ENCODE results near the gene ZNF646.

ZNF646 gene

DNA sequence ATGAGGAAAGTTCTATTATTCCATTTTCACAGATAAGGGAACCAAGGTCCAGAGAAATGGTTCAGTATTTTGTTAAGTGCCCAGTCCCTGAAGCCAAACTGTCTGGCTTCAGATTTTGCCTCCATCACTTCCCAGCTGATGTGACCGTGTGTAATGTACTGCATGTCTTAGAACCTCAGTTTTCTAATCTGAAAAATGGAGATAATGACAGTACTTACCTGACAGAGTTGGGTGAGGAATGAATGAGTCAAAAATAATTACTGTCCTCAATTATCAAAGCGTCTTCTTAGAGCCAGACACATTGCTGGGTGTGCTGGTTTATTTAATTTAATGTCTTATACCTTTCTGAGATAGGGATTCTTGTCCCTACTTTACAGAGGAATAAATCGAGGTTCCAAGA is 6.9 kb upstream of the ZNF646 start:
- DNase-seq = no peak

DNA sequence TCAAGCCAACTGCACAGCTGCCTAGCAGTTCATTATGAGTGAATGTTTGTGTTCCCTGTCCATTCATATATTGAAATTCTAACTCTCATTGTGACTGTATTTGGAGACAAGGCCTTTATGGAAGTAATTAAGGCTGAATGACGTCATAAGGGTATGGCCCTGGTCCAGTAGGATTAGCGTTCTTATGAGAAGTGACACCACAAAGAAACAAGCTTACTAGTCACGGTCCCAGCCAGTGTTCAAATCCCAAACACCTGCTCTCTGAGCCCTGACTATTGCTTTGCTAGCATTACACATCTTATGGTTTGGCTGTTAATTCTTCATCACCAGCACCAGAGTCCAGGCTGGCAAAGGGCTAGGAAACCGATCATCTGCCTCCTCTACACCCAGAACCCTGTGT is 2.4 kb upstream of the ZNF646 start:
- DNase-seq = no peak

DNA sequence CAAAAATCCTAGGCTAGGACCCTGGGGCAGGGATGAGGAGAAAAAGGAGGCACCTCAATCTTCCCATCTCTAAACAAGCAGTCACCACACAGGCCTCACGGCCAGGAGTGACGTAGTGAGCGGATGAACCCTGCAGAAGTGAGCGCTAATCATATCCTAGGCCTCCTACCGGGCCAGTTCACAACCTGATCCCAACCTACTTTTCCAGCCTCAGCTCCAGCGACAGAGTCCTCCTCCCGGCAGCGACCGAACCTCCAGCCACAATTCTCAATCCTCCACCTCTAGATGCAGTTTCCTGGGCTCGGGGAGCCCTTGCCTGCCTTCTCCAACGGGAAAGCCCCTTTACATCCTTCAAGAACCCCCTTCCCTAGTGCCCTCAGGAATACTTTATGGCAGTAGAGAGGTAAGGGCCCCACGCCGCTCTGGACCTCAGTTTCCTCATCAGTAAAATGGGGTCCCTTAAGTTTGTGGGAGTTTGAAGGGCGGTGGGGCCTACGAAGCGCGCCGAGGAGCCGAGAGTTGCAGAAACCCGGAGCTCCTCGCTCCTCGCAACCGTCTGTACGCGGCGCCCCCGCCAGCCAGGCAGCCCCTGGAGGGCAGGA is 1.6 kb upstream of the ZNF646 start:
- DNase-seq = peak; percentile 37

DNA sequence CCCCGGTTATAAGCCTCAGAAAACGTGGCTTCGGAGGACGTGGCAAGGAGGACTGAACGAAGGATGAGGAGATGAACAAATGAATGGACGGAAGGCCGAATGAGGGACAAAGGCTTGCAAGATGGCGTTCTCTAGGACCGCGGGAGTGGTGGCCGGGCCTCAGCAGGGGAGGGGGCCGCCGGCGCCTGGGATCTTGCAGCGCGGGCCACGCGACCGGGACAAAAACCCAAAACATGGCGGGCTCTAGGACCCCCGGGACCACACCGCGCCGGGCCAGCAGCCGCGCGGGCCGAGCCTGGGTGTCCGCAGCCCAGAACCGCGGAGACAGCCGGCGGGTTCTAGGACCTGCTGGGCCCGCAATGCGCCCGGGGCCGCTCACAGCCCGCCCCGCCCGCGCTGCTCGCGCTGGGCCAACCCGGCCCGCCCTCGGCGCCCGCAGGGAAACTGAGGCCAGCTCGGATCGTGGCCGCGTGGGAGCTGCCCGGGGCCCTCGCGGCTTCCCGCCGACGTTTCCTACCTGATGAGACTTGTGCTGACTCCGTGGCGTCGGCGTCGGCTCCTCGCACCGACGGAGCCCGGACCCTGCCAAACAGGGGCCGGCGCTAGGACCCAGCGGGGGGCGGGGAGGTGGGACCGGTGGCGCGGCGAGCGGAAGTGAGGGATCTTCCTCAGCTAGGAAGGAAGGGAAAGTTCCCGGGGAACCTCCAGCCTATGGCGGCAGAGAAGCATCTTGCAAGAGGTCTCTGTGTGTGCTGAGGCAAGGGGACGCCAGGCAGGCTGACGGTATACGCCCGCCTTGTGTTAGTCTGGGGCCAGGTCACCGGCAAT is 866 bp upstream of the ZNF646 start:
- peak; percentile 87 for DNase-seq

DNA sequence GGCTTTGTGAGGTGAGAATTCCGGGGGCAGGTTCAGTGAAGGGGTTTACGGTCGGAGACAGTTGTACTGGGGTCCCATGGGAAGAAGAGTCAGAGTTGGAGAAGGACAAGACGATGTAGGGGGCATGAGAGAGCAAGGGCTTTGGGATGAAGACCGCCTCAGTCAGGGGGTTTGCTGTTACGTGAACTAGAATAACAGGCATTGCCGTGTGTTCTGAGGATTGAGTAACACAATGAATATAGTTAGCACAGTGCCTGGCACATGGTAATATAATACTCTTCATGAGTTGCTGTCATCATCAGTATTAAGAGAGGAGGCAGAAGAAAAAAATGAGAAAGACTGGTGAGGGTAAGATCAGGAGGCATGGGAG is 577 bp downstream of the ZNF646 start:
- no peak for DNase-seq

DNA sequence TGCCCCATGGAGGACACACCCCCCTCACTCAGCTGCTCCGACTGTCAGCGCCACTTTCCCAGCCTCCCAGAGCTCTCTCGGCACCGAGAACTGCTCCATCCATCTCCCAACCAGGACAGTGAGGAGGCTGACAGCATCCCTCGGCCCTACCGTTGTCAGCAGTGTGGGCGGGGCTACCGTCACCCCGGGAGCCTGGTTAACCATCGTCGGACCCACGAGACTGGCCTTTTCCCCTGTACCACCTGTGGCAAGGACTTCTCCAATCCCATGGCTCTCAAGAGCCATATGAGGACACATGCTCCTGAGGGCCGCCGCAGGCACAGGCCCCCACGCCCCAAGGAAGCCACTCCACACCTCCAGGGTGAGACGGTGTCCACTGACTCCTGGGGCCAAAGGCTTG is 2.1 kb downstream of the ZNF646 start:
- no peak for DNase-seq

DNA sequence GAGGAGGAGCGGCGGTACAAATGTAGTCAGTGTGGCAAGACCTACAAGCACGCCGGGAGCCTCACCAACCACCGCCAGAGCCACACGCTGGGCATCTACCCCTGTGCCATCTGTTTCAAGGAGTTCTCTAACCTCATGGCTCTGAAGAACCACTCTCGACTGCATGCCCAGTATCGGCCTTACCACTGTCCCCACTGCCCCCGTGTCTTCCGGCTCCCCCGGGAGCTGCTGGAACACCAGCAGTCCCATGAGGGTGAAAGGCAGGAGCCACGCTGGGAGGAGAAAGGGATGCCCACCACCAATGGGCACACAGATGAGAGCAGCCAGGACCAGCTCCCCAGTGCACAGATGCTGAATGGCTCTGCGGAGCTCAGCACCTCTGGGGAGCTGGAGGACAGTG is 2.8 kb downstream of the ZNF646 start:
- DNase-seq = no peak

DNA sequence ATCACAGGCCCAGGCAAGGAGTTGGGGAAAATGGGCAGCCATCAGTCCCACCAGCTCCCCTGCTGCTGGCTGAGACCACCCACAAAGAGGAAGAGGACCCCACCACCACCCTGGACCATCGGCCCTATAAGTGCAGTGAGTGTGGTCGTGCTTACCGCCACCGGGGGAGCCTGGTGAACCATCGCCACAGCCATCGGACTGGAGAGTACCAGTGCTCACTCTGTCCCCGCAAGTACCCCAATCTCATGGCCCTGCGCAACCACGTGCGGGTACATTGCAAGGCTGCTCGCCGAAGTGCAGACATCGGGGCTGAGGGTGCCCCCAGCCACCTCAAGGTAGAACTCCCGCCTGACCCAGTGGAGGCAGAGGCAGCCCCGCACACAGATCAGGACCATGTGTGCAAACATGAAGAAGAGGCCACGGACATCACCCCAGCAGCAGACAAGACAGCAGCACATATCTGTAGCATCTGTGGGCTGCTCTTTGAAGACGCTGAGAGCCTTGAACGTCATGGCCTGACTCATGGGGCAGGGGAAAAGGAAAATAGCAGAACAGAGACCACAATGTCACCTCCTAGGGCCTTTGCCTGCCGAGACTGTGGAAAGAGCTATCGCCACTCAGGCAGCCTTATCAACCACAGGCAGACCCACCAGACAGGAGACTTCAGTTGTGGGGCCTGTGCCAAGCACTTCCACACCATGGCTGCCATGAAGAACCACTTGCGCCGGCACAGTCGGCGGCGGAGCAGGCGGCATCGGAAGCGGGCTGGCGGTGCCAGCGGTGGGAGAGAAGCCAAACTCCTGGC is 3.6 kb downstream of the ZNF646 start:
- DNase-seq = no peak

DNA sequence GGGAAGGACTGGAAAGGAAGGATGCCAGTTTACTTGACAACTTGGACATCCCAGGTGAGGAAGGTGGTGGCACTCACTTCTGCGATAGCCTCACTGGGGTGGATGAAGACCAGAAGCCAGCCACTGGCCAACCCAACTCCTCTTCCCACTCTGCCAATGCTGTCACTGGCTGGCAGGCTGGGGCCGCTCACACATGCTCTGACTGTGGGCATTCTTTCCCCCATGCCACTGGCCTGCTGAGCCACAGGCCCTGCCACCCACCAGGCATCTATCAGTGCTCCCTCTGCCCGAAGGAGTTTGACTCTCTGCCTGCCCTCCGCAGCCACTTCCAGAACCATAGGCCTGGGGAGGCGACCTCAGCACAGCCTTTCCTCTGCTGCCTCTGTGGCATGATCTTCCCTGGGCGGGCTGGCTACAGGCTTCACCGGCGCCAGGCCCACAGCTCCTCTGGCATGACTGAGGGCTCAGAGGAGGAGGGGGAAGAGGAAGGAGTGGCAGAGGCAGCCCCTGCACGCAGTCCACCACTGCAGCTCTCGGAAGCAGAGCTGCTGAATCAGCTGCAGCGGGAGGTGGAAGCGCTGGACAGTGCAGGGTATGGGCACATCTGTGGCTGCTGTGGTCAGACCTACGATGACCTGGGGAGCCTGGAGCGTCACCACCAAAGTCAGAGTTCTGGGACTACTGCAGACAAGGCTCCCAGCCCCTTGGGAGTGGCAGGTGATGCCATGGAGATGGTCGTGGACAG is 4.5 kb downstream of the ZNF646 start:
- no peak for DNase-seq

DNA sequence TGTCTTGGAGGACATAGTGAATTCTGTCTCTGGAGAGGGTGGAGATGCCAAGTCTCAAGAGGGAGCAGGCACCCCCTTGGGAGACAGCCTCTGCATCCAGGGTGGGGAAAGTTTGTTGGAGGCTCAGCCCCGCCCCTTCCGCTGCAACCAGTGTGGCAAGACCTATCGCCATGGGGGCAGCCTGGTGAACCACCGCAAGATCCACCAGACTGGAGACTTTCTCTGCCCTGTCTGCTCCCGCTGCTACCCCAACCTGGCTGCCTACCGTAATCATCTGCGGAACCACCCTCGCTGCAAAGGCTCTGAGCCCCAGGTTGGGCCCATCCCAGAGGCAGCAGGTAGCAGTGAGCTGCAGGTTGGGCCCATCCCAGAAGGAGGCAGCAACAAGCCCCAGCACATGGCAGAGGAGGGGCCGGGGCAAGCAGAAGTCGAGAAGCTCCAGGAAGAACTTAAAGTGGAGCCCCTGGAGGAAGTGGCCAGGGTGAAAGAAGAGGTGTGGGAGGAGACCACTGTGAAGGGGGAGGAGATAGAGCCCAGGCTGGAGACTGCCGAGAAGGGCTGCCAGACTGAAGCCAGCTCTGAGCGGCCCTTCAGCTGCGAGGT is 5.2 kb downstream of the ZNF646 start:
- DNase-seq = no peak

DNA sequence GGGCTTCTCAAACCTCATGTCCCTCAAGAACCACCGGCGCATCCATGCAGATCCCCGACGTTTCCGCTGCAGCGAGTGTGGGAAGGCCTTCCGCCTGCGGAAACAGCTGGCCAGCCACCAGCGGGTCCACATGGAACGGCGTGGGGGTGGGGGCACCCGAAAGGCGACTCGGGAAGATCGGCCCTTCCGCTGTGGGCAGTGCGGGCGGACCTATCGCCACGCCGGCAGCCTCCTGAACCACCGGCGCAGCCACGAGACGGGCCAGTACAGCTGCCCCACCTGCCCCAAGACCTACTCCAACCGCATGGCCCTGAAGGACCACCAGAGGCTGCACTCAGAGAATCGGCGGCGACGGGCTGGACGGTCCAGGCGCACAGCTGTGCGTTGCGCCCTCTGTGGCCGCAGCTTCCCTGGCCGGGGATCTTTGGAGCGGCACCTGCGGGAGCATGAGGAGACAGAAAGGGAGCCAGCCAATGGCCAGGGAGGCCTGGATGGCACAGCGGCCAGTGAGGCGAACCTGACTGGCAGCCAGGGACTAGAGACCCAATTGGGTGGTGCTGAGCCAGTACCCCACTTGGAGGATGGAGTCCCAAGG is 5.9 kb downstream of the ZNF646 start:
- DNase-seq = no peak

DNA sequence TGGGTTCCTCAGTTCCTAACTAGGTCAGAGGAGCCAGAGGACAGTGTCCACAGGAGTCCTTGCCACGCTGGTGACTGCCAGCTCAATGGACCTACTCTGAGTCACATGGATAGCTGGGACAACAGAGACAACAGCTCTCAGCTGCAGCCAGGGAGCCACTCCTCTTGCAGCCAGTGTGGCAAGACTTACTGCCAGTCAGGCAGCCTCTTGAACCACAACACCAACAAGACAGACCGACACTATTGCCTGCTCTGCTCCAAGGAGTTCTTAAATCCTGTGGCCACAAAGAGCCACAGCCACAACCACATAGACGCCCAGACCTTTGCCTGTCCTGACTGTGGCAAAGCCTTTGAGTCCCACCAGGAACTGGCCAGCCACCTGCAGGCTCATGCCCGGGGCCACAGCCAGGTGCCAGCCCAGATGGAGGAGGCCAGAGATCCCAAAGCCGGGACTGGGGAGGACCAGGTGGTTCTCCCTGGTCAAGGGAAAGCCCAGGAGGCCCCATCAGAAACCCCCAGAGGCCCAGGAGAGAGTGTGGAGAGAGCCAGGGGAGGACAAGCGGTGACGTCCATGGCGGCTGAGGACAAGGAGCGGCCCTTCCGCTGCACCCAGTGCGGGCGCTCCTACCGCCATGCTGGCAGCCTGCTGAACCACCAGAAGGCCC is 6.7 kb downstream of the ZNF646 start:
- DNase-seq = no peak

DNA sequence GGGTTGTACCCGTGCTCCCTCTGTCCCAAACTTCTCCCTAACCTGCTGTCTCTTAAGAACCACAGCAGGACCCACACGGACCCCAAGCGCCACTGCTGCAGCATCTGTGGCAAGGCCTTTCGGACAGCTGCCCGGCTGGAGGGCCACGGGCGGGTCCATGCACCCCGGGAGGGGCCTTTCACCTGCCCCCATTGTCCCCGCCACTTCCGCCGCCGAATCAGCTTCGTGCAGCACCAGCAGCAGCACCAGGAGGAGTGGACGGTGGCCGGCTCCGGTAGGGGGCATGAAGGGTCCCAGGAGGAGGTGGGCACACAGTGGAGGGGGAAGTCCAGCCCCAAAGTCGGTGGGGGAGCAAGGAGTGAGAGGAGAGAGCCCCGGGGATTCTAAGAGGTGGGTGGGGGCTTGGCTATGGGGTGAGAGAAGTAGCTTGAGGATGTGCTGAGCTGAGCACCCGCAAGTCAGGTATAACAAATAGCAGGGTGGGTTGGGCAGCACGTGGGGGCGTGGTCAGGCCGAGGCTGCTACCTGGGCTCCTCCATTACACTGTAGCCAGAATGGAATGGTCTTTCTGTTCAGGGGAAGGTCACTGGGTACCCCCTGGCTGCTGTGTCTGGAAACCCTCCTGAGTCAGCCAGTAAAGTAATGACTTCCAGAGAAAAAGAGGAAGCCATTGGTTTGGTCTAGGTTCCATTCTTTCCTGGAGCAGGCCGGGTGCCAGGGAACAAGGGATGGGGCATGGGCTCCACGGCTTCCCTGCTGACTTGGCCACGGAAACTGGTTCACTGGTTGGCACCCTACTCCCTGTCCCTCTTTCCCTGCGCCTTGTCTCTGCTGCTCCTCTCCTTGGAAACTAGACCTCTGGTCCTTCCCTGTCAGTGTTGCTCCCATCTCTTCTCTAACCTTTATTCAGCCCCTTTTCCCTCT is 7.5 kb downstream of the ZNF646 start:
- DNase-seq = no peak

DNA sequence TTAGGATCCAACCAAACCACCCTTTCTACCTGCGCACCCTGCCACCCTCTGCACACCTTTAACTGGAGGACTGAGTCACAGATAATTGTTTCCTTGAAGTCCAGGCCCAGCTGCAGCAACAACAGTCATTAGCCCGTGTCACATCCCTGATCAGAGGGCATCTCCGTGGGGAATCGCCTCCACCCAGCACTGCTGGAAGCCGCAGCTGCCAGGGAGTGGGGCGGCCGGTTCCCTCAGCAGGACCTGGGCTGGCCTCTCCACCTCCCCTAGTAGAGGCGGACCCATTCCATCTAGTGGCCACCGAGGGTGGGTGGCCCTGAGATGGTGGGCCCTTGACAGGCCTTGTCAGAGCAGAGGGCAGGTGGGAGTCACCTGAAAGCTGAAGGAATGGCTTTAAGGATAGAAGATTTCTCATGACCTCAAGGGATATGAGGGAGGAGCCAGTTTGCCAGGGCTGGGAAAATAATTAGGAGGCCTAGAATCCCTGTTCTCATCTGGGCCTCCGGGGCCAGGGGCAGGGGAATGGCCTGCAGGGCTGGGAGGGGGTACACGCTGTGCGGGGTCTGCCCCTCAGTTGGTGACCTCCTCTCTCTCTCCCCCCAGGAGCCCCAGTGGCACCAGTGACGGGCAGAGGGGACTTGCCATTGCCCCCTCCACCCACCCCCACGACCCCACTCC is 8.3 kb downstream of the ZNF646 start:
- no peak for DNase-seq

DNA sequence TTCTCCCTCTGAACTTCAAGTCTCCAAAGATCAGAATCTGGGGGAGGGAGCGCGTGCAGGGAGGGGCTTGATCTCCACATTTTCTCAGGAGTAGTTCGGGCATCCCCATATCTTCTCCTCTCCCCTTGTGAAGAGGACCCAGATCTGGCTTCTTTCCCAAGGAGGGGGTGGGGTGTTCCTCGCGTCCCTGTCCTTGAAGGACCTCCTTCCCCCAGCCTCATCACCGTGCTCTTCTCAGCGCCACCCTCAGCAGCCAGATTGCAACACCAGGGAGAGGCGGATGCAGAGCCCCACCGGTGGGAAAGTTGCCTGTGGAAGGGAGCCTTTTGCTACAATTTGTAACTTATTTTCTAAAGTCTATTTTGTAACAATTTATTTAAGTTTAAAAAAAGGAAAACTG is 8.9 kb downstream of the ZNF646 start:
- no peak for DNase-seq

DNA sequence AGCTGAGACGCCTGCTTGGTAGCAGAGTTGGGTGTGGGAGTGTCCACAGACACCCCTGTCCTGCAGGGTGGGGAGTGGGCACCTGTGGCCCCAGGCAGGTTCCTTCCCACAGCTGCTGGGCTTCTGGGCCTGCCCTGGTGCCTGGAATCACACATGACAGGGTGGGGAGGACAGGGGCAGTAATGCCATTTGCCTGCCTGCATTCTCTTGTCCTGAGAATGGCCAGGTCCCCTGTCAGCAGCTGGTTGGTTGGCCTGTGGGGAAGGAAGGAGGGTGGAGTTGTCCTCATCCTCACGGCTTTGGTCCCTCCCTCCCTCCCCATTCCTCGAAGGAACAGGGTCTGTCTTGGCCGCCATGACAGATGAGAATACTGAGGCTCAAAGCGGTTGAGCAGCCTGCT is 9.3 kb downstream of the ZNF646 start:
- DNase-seq = no peak

DNA sequence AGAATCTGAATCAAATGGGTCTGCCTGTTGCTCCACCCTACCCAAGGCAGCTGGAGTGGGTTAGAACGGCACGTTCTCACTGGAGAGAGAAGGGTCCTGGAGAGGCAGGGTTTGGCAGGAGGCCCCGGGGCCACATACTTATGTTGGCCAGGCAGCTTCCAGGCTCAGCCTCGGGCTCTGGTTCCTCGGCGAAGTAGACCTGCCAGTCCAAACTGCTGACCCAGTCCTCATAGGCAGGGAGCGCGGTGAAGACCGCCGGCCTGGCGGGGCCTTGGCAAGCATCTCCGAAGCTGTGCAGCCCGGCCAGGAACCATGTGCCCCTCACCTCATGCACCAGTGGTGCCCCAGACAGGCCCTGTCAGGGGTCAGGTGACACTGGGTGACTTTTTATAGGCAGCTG is 9.8 kb downstream of the ZNF646 start:
- DNase-seq = no peak

DNA sequence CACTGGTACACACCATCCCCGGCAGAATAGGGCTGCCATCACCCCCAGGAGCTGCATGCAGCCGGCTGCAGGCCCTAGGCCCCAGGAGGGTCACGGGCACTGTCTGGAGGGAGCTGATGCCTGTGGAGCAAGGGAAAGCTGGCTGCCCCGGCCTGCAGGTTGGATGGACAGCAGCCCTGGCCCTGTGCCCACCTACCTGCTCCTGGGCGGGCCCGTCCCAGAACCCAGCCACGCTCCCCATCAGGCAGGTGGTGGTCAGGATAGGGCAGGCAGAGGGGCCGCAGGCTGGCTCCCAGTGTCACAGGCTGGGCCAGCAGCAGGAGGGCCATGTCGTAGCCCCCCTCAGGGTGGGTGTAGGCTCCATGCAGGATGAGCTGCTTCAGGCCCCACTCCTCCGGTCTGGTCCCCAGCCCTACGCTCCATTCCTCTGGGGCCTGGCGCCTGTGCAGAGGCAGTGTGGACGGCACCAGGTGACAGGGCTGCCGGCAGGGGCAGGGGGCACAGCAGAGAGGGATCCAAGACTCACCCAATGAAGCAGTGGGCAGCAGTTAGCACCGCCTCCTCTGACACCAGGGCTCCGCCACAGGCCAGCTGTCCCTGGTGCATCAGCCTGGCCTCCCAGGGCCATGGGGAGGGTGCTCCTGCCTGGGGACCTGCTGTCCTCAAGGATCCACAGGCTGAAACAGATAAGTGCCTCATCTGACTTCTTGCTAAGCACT is 10.5 kb downstream of the ZNF646 start:
- DNase-seq = no peak

DNA sequence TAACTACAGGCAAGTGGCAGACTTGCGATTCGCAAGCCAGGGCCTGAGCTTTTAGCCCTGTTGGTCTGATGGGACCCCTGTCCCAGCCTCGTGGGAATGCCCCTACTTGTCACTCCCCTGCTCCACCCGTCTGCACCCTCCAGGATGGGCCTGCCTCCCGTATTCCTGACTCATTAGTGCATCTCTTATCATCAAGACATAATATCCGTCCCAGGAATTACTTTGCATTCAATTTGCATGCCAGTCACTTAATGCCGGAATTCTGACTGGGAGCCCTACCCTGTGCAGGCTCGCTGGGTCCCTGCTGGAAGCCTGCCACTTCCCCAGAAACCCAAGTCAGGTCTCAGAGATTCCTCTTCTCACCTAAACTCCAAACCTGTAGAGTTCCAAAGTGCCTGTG is 11.2 kb downstream of the ZNF646 start:
- no peak for DNase-seq
